Occipital lobe (tissue), 2 donors: ENCODE results near the gene CSTPP1. TPM values are rescaled to one million over a fixed set of nuclear protein-coding genes. Genes with fewer than 3 reads are reported as not detected.

Source experiments
- DNase-seq: peaks from one replicate; lab custom pipeline; 2025; lab: John Stamatoyannopoulos, UW
- total RNA-seq: library from RNA; depleted of rRNA; stranded (reverse); fragments of >200 nt; gene quantifications from one replicate; pipeline ENCODE4 v1.2.3, GENCODE V29; 2014

CSTPP1 gene
- total RNA-seq: 42.6 TPM

DNA sequence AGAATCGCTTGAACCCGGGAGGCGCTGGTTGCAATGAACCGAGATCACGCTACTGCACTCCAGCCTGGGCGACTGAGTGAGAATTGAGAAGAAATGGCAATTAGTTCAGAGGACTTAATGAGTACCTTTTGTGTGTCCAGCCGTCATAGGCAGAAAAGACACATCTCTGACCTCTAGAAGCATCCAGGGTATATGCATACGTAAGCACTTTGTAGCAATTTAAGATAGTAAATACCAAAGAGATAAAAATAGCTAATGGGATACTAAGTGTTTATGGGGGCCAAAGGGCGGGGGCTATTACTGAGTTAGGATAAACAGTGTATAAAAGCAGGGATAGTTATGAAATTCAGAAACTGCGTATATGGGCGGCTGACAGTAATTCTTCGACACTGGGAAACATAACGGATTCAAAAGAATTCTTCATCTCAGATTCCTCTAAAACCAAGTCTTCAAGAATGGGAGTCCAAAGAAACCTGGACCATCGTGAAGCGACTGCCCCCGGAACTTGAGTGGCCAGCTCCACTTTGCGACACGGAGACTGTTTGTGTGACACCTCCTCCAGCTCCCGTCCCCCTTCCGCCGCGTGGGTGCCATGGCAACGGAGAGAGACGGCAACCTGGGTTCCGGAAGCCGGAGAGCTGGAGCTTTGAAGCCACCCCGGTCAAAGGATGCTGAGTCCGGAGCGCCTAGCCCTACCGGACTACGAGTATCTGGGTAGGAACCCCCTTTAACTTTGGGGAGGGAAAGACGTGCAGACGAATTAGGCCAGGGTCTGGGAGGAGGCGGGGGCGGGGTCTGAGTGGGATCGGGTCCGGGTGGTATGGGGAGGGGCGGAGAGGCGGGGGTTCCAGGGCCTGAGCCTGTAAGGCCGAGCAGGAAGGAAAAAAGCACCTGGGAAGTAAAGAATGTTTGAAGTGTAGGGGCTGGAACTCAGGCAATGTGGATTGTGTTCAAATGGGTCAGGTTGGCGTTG is at the start of gene CSTPP1:
CSTPP1 (plus strand) TSS at position 624 of the 973 bp plus-strand sequence; CDS start at position 669, 45 bp downstream.
- peak; percentile 89 for DNase-seq

- no peak for DNase-seq
Observed at GRCh38 chr11:46888636-46889035, 47.9 kb upstream of the CSTPP1 start.

GRCh38 chr11:46889251-46889650 is 47.3 kb upstream of the CSTPP1 start:
- DNase-seq: no peak

DNA sequence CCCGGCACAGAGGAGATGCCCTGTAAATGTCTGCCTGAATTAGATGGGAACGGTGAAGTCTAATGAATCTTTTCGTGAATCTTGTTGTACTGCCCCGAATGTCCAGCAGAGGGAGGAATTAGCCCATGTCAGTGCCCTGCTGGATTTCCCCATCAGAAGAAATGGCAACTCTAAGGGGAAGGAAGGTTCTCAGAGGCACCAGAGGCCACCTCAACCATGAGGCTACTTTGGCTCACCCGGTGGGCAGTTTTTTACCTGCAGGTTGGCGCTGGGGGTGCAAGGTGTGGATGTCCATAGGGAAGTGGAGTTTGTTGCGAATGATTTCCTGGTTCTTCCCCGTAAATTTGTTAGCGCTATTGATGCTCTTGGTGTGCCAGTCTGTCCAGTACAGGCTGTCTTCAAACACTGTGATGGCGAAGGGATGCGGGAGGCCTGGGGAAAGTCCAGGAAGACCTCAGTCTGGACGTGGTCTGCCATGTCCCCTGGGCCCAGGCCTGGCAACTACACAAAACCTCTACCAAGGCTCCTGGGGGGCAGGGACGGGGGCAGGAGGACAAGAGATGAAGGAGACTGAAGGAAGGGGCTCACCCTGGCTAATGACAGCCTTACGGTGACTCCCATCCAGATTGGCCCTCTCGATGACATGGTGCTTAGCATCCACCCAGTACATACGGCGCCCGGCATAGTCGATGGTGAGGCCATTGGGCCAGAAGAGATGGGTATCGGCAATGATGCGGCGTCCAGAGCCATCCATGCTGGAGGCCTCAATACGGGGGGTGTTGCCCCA is 46.7 kb upstream of the CSTPP1 start:
- peak; percentile 62 for DNase-seq

DNA sequence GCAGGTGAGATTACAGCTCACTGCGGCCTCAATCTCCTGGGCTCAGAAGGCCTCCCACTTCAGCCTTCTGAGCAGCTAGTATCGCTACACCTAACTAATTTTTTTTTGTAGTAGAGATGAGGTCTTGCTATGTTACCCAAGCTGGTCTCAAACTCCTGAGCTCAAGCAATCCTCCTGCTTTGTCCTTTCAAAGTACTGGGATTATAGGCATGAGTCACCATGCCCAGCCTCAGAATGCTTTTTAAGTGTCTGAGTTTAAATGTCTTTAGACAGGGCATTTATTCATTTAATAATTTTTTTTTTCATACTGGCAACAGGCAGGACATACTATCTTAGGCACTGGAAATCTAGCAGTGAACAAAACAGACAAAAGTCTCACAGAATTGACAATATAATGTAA is 45.9 kb upstream of the CSTPP1 start:
- DNase-seq: no peak

- no peak for DNase-seq
Observed at GRCh38 chr11:46892109-46892508, 44.5 kb upstream of the CSTPP1 start.

DNA sequence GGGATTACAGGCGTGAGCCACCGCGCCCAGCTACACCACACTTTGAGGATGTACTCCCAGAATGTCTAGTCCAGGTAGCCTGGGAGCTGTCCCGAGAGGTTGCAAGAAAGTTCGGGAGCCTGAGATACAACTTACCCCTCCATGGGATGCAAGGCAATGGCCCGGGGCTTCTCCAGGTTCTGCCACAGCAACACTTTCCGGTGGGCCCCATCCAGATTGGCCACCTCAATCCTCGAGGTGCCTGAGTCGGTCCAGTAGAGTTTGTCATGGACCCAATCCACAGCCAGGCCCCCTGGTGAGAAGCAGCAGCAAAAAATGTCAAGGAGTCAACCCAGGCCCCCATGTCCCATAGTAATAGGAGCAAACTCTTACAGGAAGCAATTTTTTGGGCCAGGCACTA is 43.7 kb upstream of the CSTPP1 start:
- DNase-seq: no peak

GRCh38 chr11:46894506-46894905 is 42.1 kb upstream of the CSTPP1 start:
- no peak for DNase-seq

DNA sequence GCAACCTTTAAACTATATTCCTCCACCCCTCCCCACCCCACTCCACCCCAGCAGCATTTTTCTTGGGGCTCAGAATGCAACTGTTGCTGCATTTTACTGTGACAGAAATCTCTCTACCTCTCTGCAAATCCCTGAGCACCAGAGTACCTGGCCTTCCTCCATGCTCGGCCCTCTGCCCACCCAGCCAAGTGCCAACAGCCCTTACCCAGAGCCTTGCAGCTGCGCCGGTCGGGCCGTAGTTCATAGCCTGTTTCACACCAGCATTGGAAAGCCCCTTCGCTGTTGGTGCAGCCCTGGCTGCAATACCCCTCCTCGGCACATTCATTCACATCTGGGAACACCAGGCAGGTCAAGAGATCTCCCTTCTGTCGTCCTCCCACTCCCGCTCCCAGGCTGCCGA is 41.6 kb upstream of the CSTPP1 start:
- no peak for DNase-seq

DNA sequence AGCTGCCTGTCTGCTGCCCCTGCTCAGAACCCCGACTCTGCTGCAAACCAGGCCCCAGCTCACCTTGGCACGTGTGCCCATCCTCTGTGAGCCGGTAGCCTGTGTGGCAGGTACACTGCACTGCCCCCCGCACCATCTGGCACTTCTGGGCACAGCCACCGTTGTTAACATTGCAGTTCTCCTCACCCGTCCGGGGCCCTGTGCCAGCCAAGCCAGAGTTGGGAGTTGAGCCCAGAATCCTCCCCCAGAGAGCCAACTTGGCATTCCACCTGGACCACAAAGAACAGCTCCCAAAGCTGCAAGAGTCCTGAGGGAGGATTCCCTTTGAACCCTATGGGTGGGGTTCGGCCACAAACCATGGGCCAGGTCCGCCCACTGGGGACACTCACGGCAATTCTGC is 40.7 kb upstream of the CSTPP1 start:
- peak; percentile 75 for DNase-seq

GRCh38 chr11:46896719-46897406 is 39.7 kb upstream of the CSTPP1 start:
- DNase-seq: no peak

GRCh38 chr11:46898396-46899095 is 38.0 kb upstream of the CSTPP1 start:
- DNase-seq: no peak

DNA sequence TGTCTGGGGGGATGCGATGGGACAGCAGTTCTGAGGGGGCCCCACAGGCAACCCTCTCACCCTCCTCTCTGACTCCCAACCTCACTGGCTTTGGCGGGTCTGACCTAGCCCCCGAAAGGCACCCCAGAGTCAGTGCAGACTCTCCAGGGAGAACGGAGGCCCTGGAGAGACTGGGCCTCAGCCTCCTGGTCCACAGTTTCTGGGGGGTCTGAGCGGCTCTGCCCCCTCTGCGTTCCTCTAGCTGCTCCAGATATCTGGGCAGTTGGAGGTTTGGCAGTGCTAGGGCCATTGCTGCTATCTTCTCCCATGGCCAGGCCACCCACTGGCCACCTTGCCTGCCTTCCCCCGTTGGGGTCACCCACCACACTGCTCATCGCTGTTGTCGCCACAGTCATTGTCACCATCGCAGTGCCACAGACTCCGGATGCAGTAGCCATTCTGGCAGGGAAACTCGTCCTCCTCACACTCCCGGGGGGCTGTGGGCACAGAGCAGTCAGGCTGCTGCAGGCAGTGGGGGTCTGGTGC is 37.0 kb upstream of the CSTPP1 start:
- DNase-seq: no peak

DNA sequence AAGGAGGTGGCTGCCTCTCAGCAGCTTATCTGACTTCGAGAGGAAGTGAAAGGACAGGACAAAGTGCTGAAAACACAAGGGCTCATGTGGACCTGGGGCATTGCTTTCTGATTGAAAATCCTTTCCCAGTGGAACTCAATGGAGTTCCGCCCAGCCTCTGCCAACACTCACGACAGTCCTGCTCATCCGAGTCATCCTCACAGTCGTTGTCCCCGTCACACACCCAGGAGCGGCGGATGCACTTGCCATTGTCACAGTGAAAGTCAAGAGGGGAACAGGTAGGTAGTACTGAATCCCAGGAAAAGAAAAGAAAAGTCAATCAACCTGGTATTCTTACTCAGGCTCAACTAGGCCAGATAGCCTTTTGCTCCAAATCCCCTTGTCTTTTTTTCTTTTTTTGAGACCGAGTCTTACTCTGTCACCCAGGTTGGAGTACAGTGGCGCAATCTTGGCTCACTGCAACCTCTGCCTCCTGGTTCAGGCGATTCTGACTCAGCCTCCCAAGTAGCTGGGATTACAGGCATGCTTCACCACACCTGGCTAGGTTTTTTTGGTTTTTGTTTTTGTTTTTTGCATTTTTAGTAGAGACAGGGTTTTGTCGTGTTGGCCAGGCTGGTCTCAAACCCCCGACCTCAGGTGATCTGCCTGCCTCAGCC is 36.3 kb upstream of the CSTPP1 start:
- DNase-seq: no peak

DNA sequence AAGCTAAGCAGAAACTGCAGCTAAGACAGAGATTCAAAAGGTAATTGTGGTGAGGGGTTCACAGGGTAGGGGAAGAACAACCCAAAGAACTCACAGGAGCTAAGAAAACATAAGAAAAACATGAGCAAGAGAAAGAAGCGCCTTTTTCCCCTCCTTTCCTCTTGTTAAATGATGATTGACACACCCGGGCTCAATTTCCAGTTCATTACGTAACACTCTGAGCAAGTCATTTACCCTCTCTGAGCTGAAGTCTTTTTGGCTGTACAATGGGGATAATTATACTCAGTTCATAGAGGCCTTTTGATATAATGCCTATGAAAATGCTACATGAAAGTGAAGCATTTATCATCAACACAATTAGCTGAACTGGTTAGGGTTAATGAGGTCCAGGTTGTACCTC is 35.4 kb upstream of the CSTPP1 start:
- DNase-seq: no peak

- no peak for DNase-seq
Observed at GRCh38 chr11:46902694-46903093, 33.9 kb upstream of the CSTPP1 start.

DNA sequence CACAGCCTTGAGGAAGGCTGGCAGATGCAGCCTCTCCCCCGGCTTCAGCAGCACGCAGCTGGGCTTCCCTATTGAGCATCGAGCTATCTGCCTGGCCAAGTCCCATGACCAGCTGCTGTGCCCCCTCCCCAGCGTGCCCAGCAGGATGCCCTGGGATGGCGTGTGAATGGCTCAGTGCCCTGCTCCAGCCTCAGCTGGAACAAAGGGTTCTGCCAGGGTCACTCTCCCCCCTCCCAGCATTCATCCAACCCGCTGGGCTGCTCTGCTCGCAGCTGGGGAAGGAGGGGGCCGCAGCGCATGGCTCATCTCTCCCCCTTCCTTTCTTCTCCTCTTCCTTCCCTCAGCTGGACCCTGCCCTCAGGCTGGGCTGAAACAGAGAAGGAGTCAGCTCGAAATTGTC is 32.7 kb upstream of the CSTPP1 start:
- peak; percentile 93 for DNase-seq

DNA sequence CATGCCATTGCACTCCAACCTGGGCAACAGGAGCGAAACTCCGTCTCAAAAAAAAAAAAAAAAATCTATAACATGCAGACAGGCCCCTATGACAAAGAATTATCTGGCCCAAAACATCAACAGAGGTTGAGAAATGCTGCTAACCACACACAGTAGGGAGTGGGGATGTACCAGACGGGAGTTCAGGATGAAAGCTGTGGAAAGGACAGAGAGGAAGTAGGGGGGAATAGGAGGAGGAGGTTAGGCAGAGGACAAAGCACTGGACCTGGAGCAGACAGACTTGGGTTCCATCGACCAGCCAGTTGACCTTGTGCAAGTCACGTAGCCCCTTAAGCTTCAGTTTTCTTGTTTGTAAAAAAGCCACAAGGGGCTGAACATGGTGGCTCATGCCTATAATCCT is 30.8 kb upstream of the CSTPP1 start:
- no peak for DNase-seq

GRCh38 chr11:46906609-46907041 is 29.9 kb upstream of the CSTPP1 start:
- no peak for DNase-seq

DNA sequence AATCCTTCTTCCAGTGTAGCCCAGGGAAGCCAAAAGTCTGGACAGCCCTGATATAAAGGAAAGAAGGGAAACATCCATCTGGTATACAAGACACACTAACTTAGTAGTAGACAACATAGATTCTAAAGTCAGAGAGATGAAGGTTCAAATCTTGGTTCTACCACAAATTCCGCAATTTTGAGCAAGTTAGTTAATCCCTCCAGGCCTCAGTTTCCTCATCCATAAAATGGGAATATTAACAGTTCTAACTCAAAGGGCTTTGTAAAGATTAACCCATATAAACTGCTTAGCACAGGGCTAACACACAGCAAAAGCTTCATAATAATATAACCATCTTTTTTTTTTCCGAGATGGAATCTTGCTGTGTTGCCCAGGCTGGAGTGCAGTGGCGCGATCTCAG is 29.0 kb upstream of the CSTPP1 start:
- no peak for DNase-seq
